Cortex of kidney (tissue), 1 donor: ENCODE data around the gene CFAP61.
"Not testable (repeated sequence)": the region's sequence is repeated elsewhere in the genome, so short reads cannot be mapped to it uniquely, and the experiment has no call there.

Experiments
- DNase-seq: peaks from one replicate; lab custom pipeline; 2025; lab: John Stamatoyannopoulos, UW

Gene CFAP61

DNA sequence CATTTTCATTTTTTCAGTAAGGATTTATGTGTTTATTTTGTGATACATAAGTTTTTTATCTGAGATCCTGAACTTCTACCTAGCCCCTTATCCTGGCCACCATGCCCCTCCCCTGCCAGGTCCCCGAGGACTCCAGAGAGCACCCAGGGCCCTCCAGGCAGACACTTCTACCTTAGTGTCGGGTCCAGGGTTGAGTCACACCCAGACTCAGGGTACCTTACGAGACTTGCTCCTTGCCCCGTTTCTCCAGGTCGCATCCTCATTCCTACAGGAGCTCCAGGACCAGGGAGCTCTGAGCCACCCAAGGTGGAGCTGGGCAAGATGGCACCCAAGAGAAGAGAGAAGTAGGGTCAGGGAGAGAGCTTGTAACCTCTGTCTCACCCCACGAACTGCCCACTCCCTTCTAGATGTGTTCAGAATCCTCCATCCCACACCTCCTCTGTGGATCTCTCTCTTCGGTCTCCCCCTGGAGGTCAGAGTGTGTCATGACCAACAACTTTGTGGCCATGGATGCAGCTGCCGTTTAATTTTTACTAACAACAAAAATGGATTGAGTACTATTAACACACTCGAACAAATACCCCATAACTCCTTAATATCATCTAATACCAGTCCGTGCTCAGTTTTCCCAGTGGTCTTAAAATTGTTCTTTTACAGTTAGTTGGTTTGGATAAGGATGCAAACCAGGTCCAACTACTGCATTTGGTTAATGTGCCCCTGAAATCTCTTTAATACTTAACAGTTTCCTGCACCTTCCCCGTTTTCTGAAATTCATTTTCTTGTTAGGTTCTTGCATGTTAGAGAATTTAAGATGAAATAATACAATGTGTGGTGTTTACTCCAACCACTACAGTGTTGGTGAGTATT is 185.0 kb downstream of the CFAP61 start:
- no peak for DNase-seq

DNA sequence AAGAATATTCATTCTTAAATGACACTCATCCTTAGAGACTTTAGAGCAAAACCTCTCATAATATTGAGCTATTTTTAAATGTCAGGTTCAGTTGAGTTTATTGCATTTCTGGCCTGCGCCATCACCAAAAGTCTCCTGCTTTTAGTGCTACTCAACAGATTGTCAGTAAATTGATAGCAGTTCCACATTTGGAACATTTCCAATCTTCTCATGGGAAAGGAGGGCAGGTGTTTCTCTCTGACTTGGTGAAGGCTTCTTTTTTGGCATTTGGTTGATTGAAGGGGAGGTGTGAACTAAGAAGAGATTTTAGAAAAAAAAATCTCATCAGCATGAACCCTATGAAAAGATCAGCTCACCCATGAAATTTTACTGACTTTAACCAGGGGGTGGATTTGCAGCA is 189.6 kb downstream of the CFAP61 start:
- no peak for DNase-seq

GRCh38 chr20:20244384-20244783 is 192.1 kb downstream of the CFAP61 start:
- not testable (repeated sequence) for DNase-seq

GRCh38 chr20:20246996-20247633 is 194.8 kb downstream of the CFAP61 start:
- no peak for DNase-seq

- DNase-seq, result no peak
Observed at GRCh38 chr20:20248620-20249200, 196.4 kb downstream of the CFAP61 start.

DNA sequence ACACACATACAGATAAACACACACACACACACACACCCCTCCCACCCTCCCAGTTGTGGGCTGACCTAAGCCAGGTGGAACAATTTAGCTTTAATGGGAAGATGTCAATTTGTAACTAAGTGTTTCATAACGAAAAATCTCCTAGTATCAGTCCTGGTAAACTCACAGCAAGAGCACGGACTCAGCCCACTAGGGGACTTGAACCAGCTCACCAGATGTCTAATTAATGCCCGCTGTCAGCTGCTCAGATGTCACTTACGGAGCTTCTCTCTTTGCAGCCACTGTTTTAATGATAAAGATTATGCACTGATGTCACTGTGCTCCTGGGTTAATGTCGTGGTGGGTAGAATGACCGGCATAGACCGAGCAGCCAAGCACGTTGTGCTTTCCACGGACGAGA is 199.0 kb downstream of the CFAP61 start:
- DNase-seq, result no peak

- DNase-seq, result no peak
Observed at GRCh38 chr20:20251836-20252235, 199.5 kb downstream of the CFAP61 start.

DNA sequence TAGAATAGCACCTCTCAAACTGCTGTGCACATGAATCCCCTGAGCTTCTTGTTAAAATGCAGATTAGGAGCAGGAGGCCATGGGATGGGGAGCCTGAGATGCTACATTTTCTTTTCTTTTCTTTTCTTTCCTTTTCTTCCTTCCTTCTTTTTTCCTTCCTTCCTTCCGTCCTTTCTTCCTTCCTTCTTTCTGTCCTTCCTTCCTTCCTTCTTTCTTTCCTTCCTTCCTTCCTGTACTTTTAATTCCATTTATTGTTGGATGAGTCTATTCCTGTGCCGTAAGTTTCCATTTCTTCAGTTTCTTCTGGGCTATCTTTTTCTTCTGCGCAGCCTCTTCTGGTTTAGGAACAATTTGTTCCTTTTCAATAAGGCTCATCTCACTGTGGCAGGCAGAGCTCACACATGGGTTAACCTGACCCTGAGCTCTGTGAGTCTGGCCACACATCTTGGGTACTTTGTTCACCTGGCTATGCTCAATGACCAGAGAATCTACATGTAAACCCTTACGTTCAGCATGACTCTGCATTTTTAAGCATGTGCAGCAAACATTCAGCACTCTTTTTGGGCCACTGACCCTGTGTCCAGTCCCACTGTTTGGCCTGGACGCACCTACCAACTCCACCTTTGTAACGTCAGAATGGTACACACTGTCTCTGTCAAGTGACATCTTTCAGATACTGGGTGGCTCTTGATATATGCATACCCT is 200.9 kb downstream of the CFAP61 start:
- no peak for DNase-seq

GRCh38 chr20:20253744-20254330 is 201.5 kb downstream of the CFAP61 start:
- no peak for DNase-seq

DNA sequence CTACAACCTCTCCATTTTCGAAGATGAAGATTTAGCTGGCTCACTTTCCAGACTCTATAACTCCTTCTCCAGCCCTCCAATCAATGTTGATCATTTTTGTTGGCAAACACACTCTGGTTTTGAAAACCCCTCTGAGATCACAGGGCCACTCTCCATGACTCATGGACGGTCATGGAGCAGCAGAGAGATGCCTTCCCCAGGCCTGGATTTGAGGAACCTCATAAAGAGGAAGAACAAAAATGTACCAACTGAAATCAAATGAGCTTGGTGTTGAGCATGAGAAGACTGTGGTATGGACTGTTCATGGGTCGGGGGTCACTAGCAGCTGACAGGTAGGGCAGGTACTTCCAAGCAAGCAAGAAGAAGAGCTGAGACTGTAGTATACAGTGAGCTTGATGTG is 202.8 kb downstream of the CFAP61 start:
- DNase-seq, result no peak

- no peak for DNase-seq
Observed at GRCh38 chr20:20259533-20259932, 207.2 kb downstream of the CFAP61 start.

- no peak for DNase-seq
Observed at GRCh38 chr20:20261159-20261558, 208.8 kb downstream of the CFAP61 start.

DNA sequence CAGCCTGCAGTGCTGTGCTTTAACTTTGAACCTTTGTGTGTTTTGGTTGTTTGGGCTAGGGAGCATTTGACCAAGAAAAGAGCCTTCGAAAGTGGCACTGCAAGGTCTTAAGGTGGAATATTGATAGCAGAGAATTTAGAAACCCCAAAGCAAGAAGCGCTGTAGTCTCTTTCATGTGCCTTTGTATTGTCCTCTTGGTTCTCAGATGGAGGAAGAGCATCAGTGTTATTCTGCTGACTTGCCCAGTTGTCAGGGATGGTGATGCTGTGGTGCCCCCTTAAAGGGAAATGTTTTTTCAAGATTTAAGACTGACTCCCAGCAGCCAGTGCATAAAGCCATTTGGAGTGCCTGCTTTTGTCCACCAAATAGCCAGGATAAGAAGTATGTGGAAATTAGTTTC is 212.9 kb downstream of the CFAP61 start:
- no peak for DNase-seq

DNA sequence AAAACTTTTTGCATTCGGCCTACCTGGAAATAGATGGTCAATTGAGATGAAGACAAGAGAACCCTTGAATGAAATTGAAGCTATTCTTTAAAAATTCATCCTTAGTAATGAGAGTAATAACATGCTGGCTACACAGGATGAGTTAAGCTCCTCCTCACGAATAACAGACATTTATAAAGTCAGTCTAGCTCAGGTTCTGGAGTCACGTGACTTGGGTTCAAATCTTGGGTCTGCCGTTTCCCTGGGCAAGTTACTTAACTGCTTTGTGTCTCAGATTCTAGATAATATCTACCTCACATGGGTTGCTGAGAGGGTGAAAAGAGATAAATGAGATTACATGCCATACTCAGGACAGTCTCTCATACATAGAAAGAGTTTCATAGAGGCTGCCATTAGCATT is 214.2 kb downstream of the CFAP61 start:
- no peak for DNase-seq

DNA sequence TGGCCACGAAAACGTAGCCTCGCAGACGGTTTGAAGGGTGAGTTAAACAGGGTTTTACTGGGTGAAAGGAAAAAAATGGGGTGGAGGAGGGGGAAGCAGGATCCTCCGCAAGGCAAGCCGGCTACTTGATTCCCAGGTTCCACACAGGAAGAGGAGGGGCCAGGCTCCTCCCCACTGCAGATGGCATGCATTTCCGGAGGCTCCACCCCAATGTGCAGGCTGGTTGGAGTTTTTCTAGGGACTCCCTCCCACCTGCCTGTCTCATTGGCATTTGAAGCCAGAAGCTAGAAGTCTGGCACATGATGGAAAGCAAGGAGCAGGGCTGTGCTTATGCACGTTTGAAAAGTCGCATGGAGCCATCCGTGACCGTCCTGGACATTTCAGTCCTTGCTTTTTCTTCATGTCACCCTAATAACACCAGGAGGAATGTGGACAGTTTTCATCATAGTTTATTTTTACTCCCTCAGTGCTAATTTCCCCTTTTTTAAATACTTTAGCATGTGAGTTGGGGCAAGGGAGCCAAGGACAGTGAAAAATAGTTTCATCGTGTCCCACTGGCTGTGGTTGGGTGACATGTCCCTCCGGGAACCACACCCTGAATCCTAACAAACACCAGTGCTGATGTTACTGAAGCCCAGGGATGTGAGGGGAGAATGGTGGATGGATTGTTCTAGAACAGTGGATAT is 215.5 kb downstream of the CFAP61 start:
- no peak for DNase-seq

DNA sequence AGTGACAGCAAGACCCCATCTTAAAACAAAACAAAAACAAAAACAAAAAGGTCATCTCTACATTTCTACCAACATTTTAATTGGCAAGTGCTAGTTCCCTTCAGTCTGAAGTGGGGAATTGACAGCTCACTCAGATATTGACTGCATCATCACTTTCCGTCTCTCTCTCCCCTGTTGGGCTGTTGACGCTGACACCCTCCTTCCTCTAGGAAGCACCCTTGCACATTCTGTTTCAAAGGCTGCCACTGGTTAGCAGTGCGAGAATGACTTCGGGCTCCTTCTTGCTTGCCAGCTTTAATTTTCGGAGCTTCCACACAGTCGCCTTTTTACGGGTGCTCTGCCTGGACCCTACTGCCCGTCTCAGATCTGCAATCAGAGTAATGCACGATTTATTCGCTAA is 218.9 kb downstream of the CFAP61 start:
- no peak for DNase-seq

DNA sequence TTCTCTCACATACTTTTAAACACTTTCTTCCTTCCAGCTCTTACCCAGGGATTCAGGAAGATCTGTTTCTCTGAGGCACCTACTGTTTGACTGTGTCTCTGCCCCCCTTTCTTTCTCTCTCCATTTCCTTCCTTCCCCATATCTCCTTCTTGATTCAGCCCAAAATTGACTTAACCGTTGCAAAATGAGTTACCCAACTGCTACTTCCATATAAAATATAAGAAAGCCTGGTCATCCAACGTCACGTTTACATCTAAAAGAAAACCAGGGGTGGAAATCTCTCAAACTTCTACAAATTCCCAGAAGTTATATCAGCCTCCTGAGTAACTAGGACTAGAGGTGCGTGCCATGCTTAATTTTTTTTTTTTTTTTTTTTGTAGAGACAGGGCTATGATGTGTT is 220.4 kb downstream of the CFAP61 start:
- no peak for DNase-seq

DNA sequence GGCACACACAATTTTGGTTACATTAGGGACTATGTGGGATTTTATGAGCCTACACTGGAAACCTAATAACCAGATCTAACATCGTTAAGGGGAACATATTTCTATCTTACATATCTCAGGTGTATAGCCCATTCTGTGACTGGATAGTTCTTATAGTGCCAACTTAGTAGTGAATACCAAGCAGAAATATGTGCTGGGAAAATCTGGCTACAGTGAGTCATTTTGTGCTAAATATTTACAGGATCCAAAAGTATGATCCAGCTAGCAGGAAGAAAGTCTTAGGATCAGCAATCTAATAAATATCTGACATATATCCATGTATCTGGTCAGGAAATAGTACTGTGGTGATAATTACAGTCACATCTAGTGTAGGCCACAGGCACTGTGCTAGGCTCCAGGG is 221.0 kb downstream of the CFAP61 start:
- no peak for DNase-seq

GRCh38 chr20:20274821-20275220 is 222.5 kb downstream of the CFAP61 start:
- no peak for DNase-seq

GRCh38 chr20:20275636-20276035 is 223.3 kb downstream of the CFAP61 start:
- no peak for DNase-seq

- no peak for DNase-seq
Observed at GRCh38 chr20:20276811-20277530, 224.6 kb downstream of the CFAP61 start.
